H7 (cell line): ENCODE data around the gene DHCR24. TPM values are rescaled to one million over a fixed set of nuclear protein-coding genes. Genes with fewer than 3 reads are reported as not detected.

Experiments used
- DNase-seq: peaks from one replicate; pipeline ENCODE4 v3.0.0; 2012
- H3K27me3 ChIP-seq: 2 replicates; pipeline ENCODE4 v1.6.0; 2011; ENCODE audit warnings: mild to moderate bottlenecking, low read length; ENCODE audit not compliant: control insufficient read depth, insufficient read depth
- H3K36me3 ChIP-seq: replicated peaks from 2 replicates; pipeline ENCODE4 v1.5.1; 2011; ENCODE audit warnings: low read length; ENCODE audit not compliant: control insufficient read depth, insufficient read depth
- H3K4me3 ChIP-seq: 2 replicates; pipeline ENCODE4 v1.5.1; 2011; ENCODE audit warnings: low read depth, mild to moderate bottlenecking, control low read depth, low read length, moderate library complexity; ENCODE audit not compliant: insufficient read depth
- total RNA-seq: library from RNA; depleted of rRNA; stranded (reverse); fragments of >200 nt; shearing (Covaris generic); gene quantifications from 2 replicates; pipeline ENCODE4 v1.2.3, GENCODE V29; 2014

Gene DHCR24
- total RNA-seq, 1 experiment from 2014 or later, result 349 TPM

GRCh38 chr1:54835970-54836369, 51.0 kb downstream of the DHCR24 start:
- H3K27me3 ChIP-seq, result no peaks in the 10 kb centered on the region; the same call in 1 of the 2 replicates
- DNase-seq, result no peak
- no peak overlapping the region for H3K4me3 ChIP-seq

DNA sequence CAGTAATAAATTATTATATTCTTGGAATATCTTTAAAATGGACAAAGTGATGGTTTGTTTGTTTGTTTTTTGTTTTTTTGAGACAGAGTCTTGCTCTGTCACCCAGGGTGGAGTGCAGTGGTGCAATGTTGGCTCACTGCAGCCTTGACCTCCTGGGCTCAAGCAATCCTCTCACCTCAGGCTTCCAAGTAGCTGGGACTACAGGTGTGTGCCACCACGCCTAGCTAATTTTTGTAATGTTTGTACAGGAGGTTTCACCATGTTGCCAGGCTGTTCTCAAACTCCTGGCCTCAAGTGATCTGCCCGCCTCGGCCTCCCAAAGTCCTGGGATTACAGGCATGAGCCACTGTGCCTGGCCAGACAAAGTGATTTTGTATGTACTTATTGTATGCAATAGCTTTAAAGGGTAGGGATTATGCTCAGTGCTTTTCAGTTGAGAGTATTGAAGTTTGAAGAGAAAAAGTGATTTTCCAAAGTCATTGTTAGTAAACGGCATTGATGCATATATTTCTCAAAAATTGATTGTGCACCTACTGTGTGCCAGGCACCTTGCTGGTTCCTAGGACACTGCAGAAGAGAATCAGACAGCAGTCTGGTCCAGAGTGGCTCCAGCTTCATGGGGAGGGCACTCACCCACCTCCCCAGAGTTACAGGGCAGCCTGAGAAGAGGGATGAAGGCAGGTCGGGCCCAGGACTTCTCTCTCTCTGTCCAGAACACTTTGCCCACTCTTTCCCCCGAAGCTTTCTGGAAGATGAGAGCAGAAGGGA, 51.7 kb downstream of the DHCR24 start:
- H3K4me3 ChIP-seq, result no peak overlapping the region
- H3K36me3 ChIP-seq, result no peaks in the 10 kb centered on the region
- DNase-seq, result no peak
- H3K27me3 ChIP-seq, result no peaks in the 10 kb centered on the region; the same call in 1 of the 2 replicates

More at GRCh38 chr1:54835970-54836369, 51.0 kb downstream of the DHCR24 start:
- H3K36me3 ChIP-seq, result no peaks in the 10 kb centered on the region

GRCh38 chr1:54834007-54834541, 52.9 kb downstream of the DHCR24 start:
- Histone ChIP-seq H3K36me3 (no peaks in the 10 kb centered on the region), H3K4me3 (no peak overlapping the region), H3K27me3 (no peaks in the 10 kb centered on the region; the same call in 1 of the 2 replicates)
- no peak for DNase-seq

- Histone ChIP-seq H3K36me3 (no peaks in the 10 kb centered on the region), H3K27me3 (no peaks in the 10 kb centered on the region; the same call in 1 of the 2 replicates), H3K4me3 (no peak overlapping the region)
- no peak for DNase-seq
These were observed 53.9 kb downstream of the DHCR24 start for GRCh38 chr1:54833121-54833520.

GRCh38 chr1:54826226-54826816, 60.7 kb downstream of the DHCR24 start:
- no peak overlapping the region for H3K4me3 ChIP-seq
- no peak for DNase-seq
- H3K36me3 ChIP-seq, result no peaks in the 10 kb centered on the region

DNA sequence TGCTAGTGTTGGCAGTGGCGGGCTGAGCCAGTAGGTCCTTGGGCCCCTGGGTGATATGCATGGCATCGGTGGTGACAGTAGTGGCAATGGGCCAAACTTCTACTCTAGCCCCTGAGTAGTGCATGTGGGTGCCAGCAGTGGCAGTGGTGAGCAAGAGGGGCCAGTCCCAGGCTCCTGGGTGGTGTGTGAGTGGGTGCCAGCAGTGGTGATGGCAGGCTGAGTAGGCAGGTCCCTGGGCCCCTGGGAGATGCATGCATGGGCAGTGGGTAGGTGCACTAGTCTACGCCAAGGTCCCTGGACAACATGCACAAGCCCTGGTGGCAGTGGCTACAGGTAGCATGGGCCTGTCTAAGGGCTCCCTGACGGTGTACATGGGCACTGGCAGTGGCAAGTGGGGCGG, 61.3 kb downstream of the DHCR24 start:
- DNase-seq, result no peak

More at GRCh38 chr1:54826226-54826816, 60.7 kb downstream of the DHCR24 start:
- no peaks in the 10 kb centered on the region for H3K27me3 ChIP-seq

GRCh38 chr1:54823670-54824069, 63.3 kb downstream of the DHCR24 start:
- Histone ChIP-seq H3K27me3 (no peaks in the 10 kb centered on the region), H3K36me3 (no peaks in the 10 kb centered on the region), H3K4me3 (no peak overlapping the region)
- DNase-seq, result no peak

More for the DNA sequence above, 61.3 kb downstream of the DHCR24 start:
- Histone ChIP-seq H3K4me3 (no peak overlapping the region), H3K36me3 (no peaks in the 10 kb centered on the region), H3K27me3 (no peaks in the 10 kb centered on the region)

GRCh38 chr1:54819733-54820132, 67.3 kb downstream of the DHCR24 start:
- DNase-seq, result no peak
- H3K27me3 ChIP-seq, result no peaks in the 10 kb centered on the region; the same call in 1 of the 2 replicates
- H3K4me3 ChIP-seq, result no peak overlapping the region
- no peaks in the 10 kb centered on the region for H3K36me3 ChIP-seq

- no peak overlapping the region for H3K4me3 ChIP-seq
- DNase-seq, result no peak
- H3K27me3 ChIP-seq, result no peaks in the 10 kb centered on the region; the same call in 1 of the 2 replicates
- H3K36me3 ChIP-seq, result no peaks in the 10 kb centered on the region
These were observed 67.8 kb downstream of the DHCR24 start for GRCh38 chr1:54819195-54819536.

GRCh38 chr1:54818461-54819194, 68.4 kb downstream of the DHCR24 start:
- no peak for DNase-seq
- H3K36me3 ChIP-seq, result no peaks in the 10 kb centered on the region
- H3K27me3 ChIP-seq, result no peaks in the 10 kb centered on the region; the same call in 1 of the 2 replicates
- H3K4me3 ChIP-seq, result no peak overlapping the region

GRCh38 chr1:54816951-54817350, 70.0 kb downstream of the DHCR24 start:
- Histone ChIP-seq H3K27me3 (no peaks in the 10 kb centered on the region; the same call in 1 of the 2 replicates), H3K4me3 (no peak overlapping the region), H3K36me3 (no peaks in the 10 kb centered on the region)
- no peak for DNase-seq

- Histone ChIP-seq H3K4me3 (no peak overlapping the region), H3K27me3 (no peaks in the 10 kb centered on the region; the same call in 1 of the 2 replicates), H3K36me3 (no peaks in the 10 kb centered on the region)
- DNase-seq, result no peak
These were observed 70.9 kb downstream of the DHCR24 start for GRCh38 chr1:54816130-54816529.

DNA sequence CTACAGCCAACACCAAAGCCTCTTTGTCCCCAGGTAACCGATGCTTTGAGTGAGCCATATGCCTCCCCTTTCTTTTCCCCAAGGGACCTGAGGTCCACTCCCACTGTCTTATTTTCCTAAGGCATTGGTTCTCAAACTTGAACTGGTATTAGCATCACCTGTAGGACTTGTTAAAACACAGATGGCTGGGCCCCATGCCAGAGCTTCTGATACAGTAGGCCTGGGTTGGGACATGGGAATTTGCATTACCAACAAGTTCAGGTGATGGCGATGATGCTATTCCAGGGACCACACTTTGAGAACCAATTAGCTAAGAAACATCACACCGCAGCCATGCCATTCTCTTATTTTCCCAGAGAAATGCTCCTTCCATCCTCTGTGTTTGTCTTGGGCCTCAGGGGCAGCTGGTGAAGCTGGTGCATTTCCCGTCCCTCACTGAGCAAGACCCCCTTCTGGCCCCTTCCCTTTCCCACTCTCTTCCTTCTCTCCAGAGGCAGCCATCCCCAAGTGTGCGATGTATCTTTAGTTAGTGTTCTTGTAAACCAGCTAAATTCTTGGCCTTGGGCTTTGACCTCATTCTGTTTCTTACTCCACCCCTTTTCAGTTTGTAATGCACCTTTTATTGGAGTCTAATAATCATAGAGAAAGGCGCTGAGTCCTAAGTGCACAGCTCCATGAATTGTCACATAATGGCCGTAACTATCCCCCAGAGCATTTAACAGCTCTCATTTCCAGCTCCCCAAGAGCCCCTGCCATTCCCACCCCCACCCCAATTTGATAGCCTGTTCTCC, 71.7 kb downstream of the DHCR24 start:
- Histone ChIP-seq H3K4me3 (no peak overlapping the region), H3K27me3 (no peaks in the 10 kb centered on the region; the same call in 1 of the 2 replicates), H3K36me3 (no peaks in the 10 kb centered on the region)
- no peak for DNase-seq

DNA sequence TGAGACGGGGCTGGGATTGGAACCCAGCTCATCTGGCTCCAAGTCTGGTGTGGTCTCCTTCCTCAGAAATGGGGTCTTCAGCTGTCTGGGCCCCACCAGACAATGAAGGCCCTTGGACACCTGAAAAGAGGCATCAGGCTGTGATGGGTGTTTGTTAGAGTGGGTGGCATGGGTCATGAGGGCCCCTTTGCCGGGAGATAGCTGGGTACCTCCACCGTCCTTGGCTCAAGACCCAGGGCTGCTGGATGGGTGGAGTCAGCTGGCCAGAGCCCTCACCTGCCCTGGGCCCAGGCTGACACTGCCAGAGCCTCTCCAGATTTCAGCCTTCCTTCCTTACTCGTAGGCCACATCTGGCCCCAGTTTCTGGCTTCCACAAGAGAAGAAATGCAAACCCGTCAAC, 72.4 kb downstream of the DHCR24 start:
- peak; percentile 40 for DNase-seq
- Histone ChIP-seq H3K36me3 (no peaks in the 10 kb centered on the region), H3K4me3 (no peak overlapping the region), H3K27me3 (no peaks in the 10 kb centered on the region; the same call in 1 of the 2 replicates)
